ENCODE data around the gene MYO10. TPM values are rescaled to one million over a fixed set of nuclear protein-coding genes. Genes with fewer than 3 reads are reported as not detected.

The MYO10 gene
- total and polyA plus RNA-seq, 2 donors (not counting 3 experiments of a cell fraction or from before 2014, with no cell fraction given), result 36.0 to 148 TPM

- no peak for TF ChIP-seq GATA2 (IDR thresholded peaks at IDR 0.05; ENCODE audit: insufficient read depth, insufficient read length, low read depth, low read length)
- TF ChIP-seq, protein P1, sequence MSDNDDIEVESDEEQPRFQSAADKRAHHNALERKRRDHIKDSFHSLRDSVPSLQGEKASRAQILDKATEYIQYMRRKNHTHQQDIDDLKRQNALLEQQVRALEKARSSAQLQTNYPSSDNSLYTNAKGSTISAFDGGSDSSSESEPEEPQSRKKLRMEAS (IDR thresholded peaks at IDR 0.05; ENCODE audit: insufficient read depth, insufficient read length), result no peak
- no peak for TF ChIP-seq CTCF (IDR thresholded peaks at IDR 0.05; ENCODE audit: extremely low read depth in 1 of 2, insufficient read depth in 1 of 2, low read depth in 1 of 2, low read length in 2 of 2)
- TF ChIP-seq EZH2 (IDR thresholded peaks at IDR 0.05; ENCODE audit: borderline replicate concordance, low read depth, low read length, severe bottlenecking), result no peak
- TF ChIP-seq MYC (IDR thresholded peaks at IDR 0.05; ENCODE audit: low read depth, low read length), result no peak
- TF ChIP-seq FOS (IDR thresholded peaks at IDR 0.05; ENCODE audit: borderline replicate concordance, insufficient read depth, low read length), result no peak
- no peak for TF ChIP-seq POLR2A (IDR thresholded peaks at IDR 0.05; ENCODE audit: low read depth, low read length)
- TF ChIP-seq JUN (IDR thresholded peaks at IDR 0.05; ENCODE audit: borderline replicate concordance, insufficient read depth, insufficient read length, low read depth), result no peak
- no peak for TF ChIP-seq POLR2AphosphoS5 (IDR thresholded peaks at IDR 0.05; ENCODE audit: insufficient read depth, low read depth, low read length)
- ChIA-PET POLR2A (no interaction called here), CTCF (no interaction called here)
- Histone ChIP-seq H3K4me1 (ENCODE audit: control insufficient read depth, extremely low read depth, insufficient read depth, low read length) (no peaks in the 10 kb centered on the region), H3K27ac (ENCODE audit: insufficient read depth, low read depth, low read length) (no peak overlapping the region), H3K36me3 (ENCODE audit: control insufficient read depth in 2 of 2, extremely low read depth in 1 of 2, insufficient read depth in 2 of 2, low read length in 2 of 2) (peaks cover 31% of the 10 kb centered on the region in 2 experiments), H2AFZ (ENCODE audit: low read depth, low read length) (no peak overlapping the region), H3K4me3 (replicated peaks in 1 of 3; ENCODE audit: insufficient read depth in 1 of 3, low read depth in 1 of 3, low read length in 3 of 3) (no peak overlapping the region), H3K9me1 (replicated peaks; ENCODE audit: control insufficient read depth, extremely low read depth, insufficient read depth, low read length) (no peaks in the 10 kb centered on the region), H3K27me3 (ENCODE audit: control insufficient read depth in 2 of 2, insufficient read depth in 2 of 2, low read length in 2 of 2) (no peaks in the 10 kb centered on the region), H3K4me2 (ENCODE audit: insufficient read depth, low read length) (no peak overlapping the region), H3K9ac (replicated peaks; ENCODE audit: extremely low read depth, insufficient read depth, low read length) (no peak overlapping the region), H4K20me1 (replicated peaks; ENCODE audit: control insufficient read depth, extremely low read depth, insufficient read depth, low read length) (peaks cover 3% of the 10 kb centered on the region), H3K9me3 (replicated peaks; ENCODE audit: control insufficient read depth, insufficient read depth, low read length) (no peaks in the 10 kb centered on the region), H3K79me2 (ENCODE audit: control insufficient read depth, insufficient read depth, low read length) (peaks cover 28% of the 10 kb centered on the region)
- DNase-seq (ENCODE audit: low read depth, low spot score), result no peak
- intact Hi-C loops (cut with micrococcal nuclease), result loop anchor here (1.0 kb wide), 1 partner anchor 9 kb away; no protein-coding TSS in a partner anchor
- BruUV-seq (replicated peaks), result no TSS peak
- dilution Hi-C loops (cut with MboI; ENCODE audit: extremely low pct_ligation_motif_present, low sequenced_read_pairs), result loop anchor here (25.0 kb wide), 1 partner anchor 499 kb away; no protein-coding TSS in a partner anchor
- no peak for FAIRE-seq
Measured at GRCh38 chr5:16687898-16688297, 248.2 kb downstream of the MYO10 start.
